Liver (tissue), 2 donors: ENCODE results near the gene RAG2.

ENCODE experiments used
- MAX ChIP-seq: IDR thresholded peaks from 2 replicates; pipeline ENCODE4 v1.6.1; 2016; ENCODE audit warnings: antibody characterized with exemption
- REST ChIP-seq: IDR thresholded peaks from 2 replicates; pipeline ENCODE4 v1.6.1; 2016; ENCODE audit warnings: antibody characterized with exemption, mild to moderate bottlenecking
- SP1 ChIP-seq: IDR thresholded peaks from 2 replicates; pipeline ENCODE4 v1.6.1; 2018; ENCODE audit warnings: antibody characterized with exemption, mild to moderate bottlenecking
- TAF1 ChIP-seq: conservative IDR thresholded peaks from 2 replicates; pipeline ENCODE4 v1.6.1; 2016; ENCODE audit warnings: antibody characterized with exemption, mild to moderate bottlenecking
- donor health status: healthy.

DNA sequence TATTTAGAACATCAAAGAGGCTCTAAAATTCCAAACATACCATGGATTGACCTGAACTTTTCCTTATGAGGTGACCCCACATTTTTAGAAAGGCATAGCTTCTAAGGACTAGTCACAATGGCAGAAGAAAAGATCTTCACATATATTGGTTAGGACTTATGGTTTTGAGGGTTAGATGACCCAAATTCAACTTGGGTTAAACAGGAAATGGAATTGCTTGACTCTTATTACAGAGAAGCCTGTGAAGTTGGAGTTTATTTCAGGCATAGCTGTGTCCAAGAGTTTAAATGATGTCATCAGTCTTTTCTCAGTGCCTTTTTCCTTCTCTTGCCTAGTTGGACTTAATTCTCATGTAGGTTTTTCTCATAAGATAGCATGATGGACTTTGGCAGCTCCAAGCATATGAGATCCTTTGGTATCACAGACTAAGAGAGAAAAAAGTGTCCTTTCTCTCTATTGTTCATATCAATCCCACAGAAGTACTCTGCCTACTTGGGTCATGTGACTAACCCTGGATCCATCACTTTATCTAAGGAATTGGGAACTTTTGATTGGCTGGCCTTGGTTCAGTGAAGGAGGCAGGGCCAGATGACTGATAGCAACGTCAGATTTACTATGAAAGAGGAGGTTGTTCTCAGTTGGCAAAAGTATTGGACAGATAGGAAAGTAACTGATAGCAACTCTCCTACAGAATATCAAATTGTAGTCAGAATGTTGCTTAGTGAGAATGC lies 47.5 kb downstream of the RAG2 start:
- TF ChIP-seq TAF1, result no peak
- TF ChIP-seq MAX, result no peak
- TF ChIP-seq SP1, result no peak
- TF ChIP-seq REST, result no peak
